Thyroid gland (tissue), 4 donors: ENCODE measurements around the gene MRPL51. TPM values are rescaled to one million over a fixed set of nuclear protein-coding genes. Genes with fewer than 3 reads are reported as not detected.

Source experiments
- DNase-seq, 2 donors: peaks; one replicate each; pipeline ENCODE4 v3.0.0-alpha.2; 2019
- H3K27ac ChIP-seq, 3 donors: fragments of 200-600 bp; sonication (generic); 1 replicate in 2 of 3; 2 replicates in 1 of 3; pipeline ENCODE4 v1.5.1; 2016 to 2019; ENCODE audit warnings: mild to moderate bottlenecking in 1 of 3, moderate library complexity in 1 of 3
- H3K27me3 ChIP-seq: fragments of 200-600 bp; sonication (generic); one replicate; pipeline ENCODE4 v1.5.1; 2019
- H3K36me3 ChIP-seq, 2 donors: fragments of 200-600 bp; sonication (generic); one replicate each; pipeline ENCODE4 v1.5.1; 2016 to 2019
- H3K4me1 ChIP-seq, 2 donors: fragments of 200-600 bp; sonication (generic); one replicate each; pipeline ENCODE4 v1.5.1; 2017 to 2019
- H3K4me3 ChIP-seq, 3 donors: fragments of 200-600 bp; sonication (generic); replicated peaks in 1 of 3; 1 replicate in 2 of 3; 2 replicates in 1 of 3; pipeline ENCODE4 v1.5.1; 2016; ENCODE audit warnings: mild to moderate bottlenecking in 1 of 3
- H3K9me3 ChIP-seq: fragments of 200-600 bp; sonication (generic); one replicate; pipeline ENCODE4 v1.5.1; 2017
- CTCF ChIP-seq, 6 experiments: fragments of 200-600 bp in 3 of 6; fragments of 450-650 bp in 3 of 6; sonication (generic) in 3 of 6; IDR thresholded peaks; one replicate each; pipeline ENCODE4 v1.5.1; 2016 to 2019; ENCODE audit warnings: antibody characterized with exemption in 6 of 6, mild to moderate bottlenecking in 2 of 6, inconsistent platforms in 1 of 6, moderate library complexity in 1 of 6
- POLR2A ChIP-seq, 2 donors: fragments of 450-650 bp; IDR thresholded peaks; one replicate each; pipeline ENCODE4 v1.6.1; 2017; ENCODE audit warnings: antibody characterized with exemption in 2 of 2, mild to moderate bottlenecking in 2 of 2, moderate library complexity in 1 of 2
- WGBS, 2 donors: methylation state at CpG; one replicate each; pipeline ENCODE4 v1.1.5; 2017; 5-methylcytosine and 5-hydroxymethylcytosine counted together
- intact Hi-C: fragments of 100-400 bp; cut with DNase I; formaldehyde crosslinking; loops from one replicate; pipeline ENCODE4 v1.15.1; 2023
- total RNA-seq, 4 donors: library from RNA; depleted of rRNA; stranded (reverse); fragments of >200 nt; gene quantifications; one replicate each; pipeline ENCODE4 v1.2.3, GENCODE V29; 2016

The MRPL51 gene
- total RNA-seq, 4 donors from 2014 or later = 16.7 to 84.6 (median 46.9) TPM

GRCh38 chr12:6534695-6534944 is 41.6 kb upstream of the MRPL51 start:
- peak overlapping the region; percentile 66 to 90 (median 87) for H3K4me3 ChIP-seq
- TF ChIP-seq CTCF (IDR thresholded peaks at IDR 0.05) = no peak
- H3K27ac ChIP-seq = peak overlapping the region; percentile 85 to 93 (median 90)
- H3K4me1 ChIP-seq = peaks cover 30 to 41% of the 10 kb centered on the region in 2 donors
- intact Hi-C loops = loop anchor here (10.0 kb wide), 1 partner anchor 310 kb away; no protein-coding TSS in a partner anchor
- DNase-seq = no peak
- 0% methylated on average over 12 to 20 of the region's 25 CpGs for WGBS, 2 donors
- no peaks in the 10 kb centered on the region for H3K27me3 ChIP-seq
- H3K36me3 ChIP-seq = peaks cover 30 to 34% of the 10 kb centered on the region in 2 donors
- H3K9me3 ChIP-seq = no peaks in the 10 kb centered on the region

GRCh38 chr12:6533923-6534694 is 41.0 kb upstream of the MRPL51 start, which contains the start of gene GAPDH:
Gene GAPDH (plus strand): TSS chr12:6534517. CDS start chr12:6534833, 316 bp downstream.
- Histone ChIP-seq H3K9me3 (no peaks in the 10 kb centered on the region), H3K36me3 (peaks cover 33 to 39% of the 10 kb centered on the region in 2 donors), H3K4me3 (peak within 1 kb of the TSS; percentile 66 to 90 (median 87)), H3K27me3 (no peaks in the 10 kb centered on the region), H3K27ac (peak within 1 kb of the TSS; percentile 85 to 93 (median 90)), H3K4me1 (peaks cover 30 to 41% of the 10 kb centered on the region in 2 donors)
- TF ChIP-seq CTCF (IDR thresholded peaks at IDR 0.05) = peak in 1 of 6 experiments; percentile 28
- peak; percentile 83 to 98 for TF ChIP-seq POLR2A (IDR thresholded peaks at IDR 0.05)
- intact Hi-C loops = loop anchor here (10.0 kb wide), 1 partner anchor 309 kb away; no protein-coding TSS in a partner anchor
- peak; percentile 93 to 94 for DNase-seq
- 0% methylated on average over 36 to 46 of the region's 62 CpGs for WGBS, 2 donors

GRCh38 chr12:6533653-6533922 is 40.5 kb upstream of the MRPL51 start:
- intact Hi-C loops = loop anchor here (10.0 kb wide), 1 partner anchor 309 kb away; no protein-coding TSS in a partner anchor
- DNase-seq = peak in 1 of 2 donors; percentile 81
- TF ChIP-seq POLR2A (IDR thresholded peaks at IDR 0.05) = peak in 1 of 2 donors; percentile 15
- no peak for TF ChIP-seq CTCF (IDR thresholded peaks at IDR 0.05)
- peak overlapping the region; percentile 85 to 93 (median 90) for H3K27ac ChIP-seq
- whole genome bisulfite sequencing, 2 donors = 0% methylated on average over 1 to 2 of the region's 9 CpGs
- peaks cover 30 to 41% of the 10 kb centered on the region in 2 donors for H3K4me1 ChIP-seq
- H3K27me3 ChIP-seq = no peaks in the 10 kb centered on the region
- peak overlapping the region in 2 of 3 donors; percentile 1 to 66 for H3K4me3 ChIP-seq
- H3K9me3 ChIP-seq = no peaks in the 10 kb centered on the region
- H3K36me3 ChIP-seq = peaks cover 37 to 42% of the 10 kb centered on the region in 2 donors

- peak; percentile 66 to 75 for DNase-seq
These were observed 40.0 kb upstream of the MRPL51 start for GRCh38 chr12:6532927-6533652.

More at GRCh38 chr12:6532927-6533652, 40.0 kb upstream of the MRPL51 start:
- intact Hi-C loops = loop anchor here (10.0 kb wide), 1 partner anchor 308 kb away; no protein-coding TSS in a partner anchor
- Histone ChIP-seq H3K27ac (peak overlapping the region; percentile 85 to 93 (median 90)), H3K36me3 (peaks cover 34 to 42% of the 10 kb centered on the region in 2 donors), H3K27me3 (no peaks in the 10 kb centered on the region), H3K9me3 (no peaks in the 10 kb centered on the region), H3K4me1 (peaks cover 30 to 41% of the 10 kb centered on the region in 2 donors), H3K4me3 (peak overlapping the region in 2 of 3 donors; percentile 1 to 66)
- WGBS, 2 donors = 1% methylated on average over 12 to 14 of the region's 14 CpGs
- TF ChIP-seq CTCF (IDR thresholded peaks at IDR 0.05) (no peak), POLR2A (IDR thresholded peaks at IDR 0.05) (peak in 1 of 2 donors; percentile 46)
